Prostate gland (tissue), 2 donors: ENCODE results near the gene CEBPZOS. TPM values are rescaled to one million over a fixed set of nuclear protein-coding genes. Genes with fewer than 3 reads are reported as not detected.

Experiments used
- DNase-seq: peaks from one replicate; pipeline ENCODE4 v3.0.0-alpha.2; 2019; ENCODE audit warnings: low spot score
- H3K27ac ChIP-seq, 2 donors: fragments of 200-600 bp; sonication (generic); 2 replicates each; pipeline ENCODE4 v1.5.1; 2017 to 2019
- H3K27me3 ChIP-seq: fragments of 200-600 bp; sonication (generic); replicated peaks from 2 replicates; pipeline ENCODE4 v1.5.1; 2019; ENCODE audit not compliant: insufficient read depth
- H3K36me3 ChIP-seq, 2 donors: fragments of 200-600 bp; sonication (generic); 1 replicate in 1 of 2; 2 replicates in 1 of 2; pipeline versions ENCODE4 v1.5.1 to v1.8.1; 2017 to 2019
- H3K4me1 ChIP-seq: fragments of 200-600 bp; sonication (generic); replicated peaks from 2 replicates; pipeline ENCODE4 v1.5.1; 2019
- H3K4me3 ChIP-seq, 2 donors: fragments of 200-600 bp; sonication (generic); 2 replicates each; pipeline ENCODE4 v1.5.1; 2017 to 2019
- H3K9me3 ChIP-seq: fragments of 200-600 bp; sonication (generic); 2 replicates; pipeline ENCODE4 v1.5.1; 2017
- POLR2A ChIP-seq: fragments of 450-650 bp; IDR thresholded peaks from one replicate; pipeline ENCODE4 v1.6.1; 2016; ENCODE audit warnings: antibody characterized with exemption, mild to moderate bottlenecking
- POLR2AphosphoS5 ChIP-seq: sonication (generic); formaldehyde crosslinking; IDR thresholded peaks from one replicate; pipeline ENCODE4 v1.6.1; 2017; ENCODE audit warnings: antibody characterized with exemption
- WGBS: methylation state at CpG from one replicate; pipeline ENCODE4 v1.1.5; 2018; 5-methylcytosine and 5-hydroxymethylcytosine counted together
- intact Hi-C: fragments of 100-400 bp; cut with DNase I; formaldehyde crosslinking; loops from one replicate; pipeline ENCODE4 v1.14.2; 2022
- total RNA-seq, 2 donors: library from RNA; depleted of rRNA; stranded (reverse); fragments of >200 nt; gene quantifications; one replicate each; pipeline ENCODE4 v1.1.0, GENCODE V29; 2016
- TF ChIP-seq, protein P1 (sequence below), 4 experiments: fragments of 200-600 bp in 2 of 4; fragments of 450-650 bp in 2 of 4; sonication (generic) in 2 of 4; IDR thresholded peaks; 1 replicate in 3 of 4; 2 replicates in 1 of 4; pipeline ENCODE4 v1.5.1; 2016 to 2019; ENCODE audit warnings: antibody characterized with exemption in 4 of 4, mild to moderate bottlenecking in 2 of 4, moderate library complexity in 2 of 4

The CEBPZOS gene
- total RNA-seq, 2 donors from 2014 or later, result 24.3 to 45.2 TPM

DNA sequence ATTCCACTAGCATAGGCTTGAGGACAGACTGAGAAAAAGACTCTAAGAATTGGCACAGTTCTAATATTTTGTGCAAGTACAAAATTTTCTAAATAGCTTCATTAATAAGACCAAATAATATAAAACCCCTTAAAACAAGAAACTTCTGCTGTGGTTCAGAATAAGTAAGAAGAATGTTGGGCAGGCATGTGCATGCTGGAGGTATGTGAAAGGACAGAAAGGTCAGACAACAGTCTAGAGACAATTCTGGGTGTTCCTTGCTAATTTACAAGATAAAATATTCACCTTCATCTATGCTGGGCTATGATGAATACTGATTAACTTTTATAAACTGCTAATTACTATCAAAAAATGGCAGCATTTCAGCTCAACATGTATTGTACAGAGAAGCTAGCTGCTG lies 14.9 kb downstream of the CEBPZOS start:
- TF ChIP-seq, protein P1, sequence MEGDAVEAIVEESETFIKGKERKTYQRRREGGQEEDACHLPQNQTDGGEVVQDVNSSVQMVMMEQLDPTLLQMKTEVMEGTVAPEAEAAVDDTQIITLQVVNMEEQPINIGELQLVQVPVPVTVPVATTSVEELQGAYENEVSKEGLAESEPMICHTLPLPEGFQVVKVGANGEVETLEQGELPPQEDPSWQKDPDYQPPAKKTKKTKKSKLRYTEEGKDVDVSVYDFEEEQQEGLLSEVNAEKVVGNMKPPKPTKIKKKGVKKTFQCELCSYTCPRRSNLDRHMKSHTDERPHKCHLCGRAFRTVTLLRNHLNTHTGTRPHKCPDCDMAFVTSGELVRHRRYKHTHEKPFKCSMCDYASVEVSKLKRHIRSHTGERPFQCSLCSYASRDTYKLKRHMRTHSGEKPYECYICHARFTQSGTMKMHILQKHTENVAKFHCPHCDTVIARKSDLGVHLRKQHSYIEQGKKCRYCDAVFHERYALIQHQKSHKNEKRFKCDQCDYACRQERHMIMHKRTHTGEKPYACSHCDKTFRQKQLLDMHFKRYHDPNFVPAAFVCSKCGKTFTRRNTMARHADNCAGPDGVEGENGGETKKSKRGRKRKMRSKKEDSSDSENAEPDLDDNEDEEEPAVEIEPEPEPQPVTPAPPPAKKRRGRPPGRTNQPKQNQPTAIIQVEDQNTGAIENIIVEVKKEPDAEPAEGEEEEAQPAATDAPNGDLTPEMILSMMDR (IDR thresholded peaks at IDR 0.05), result no peak
- TF ChIP-seq POLR2AphosphoS5 (no peak), POLR2A (no peak)
- Histone ChIP-seq H3K27ac (no peak overlapping the region), H3K4me1 (no peaks in the 10 kb centered on the region), H3K27me3 (no peaks in the 10 kb centered on the region), H3K4me3 (no peak overlapping the region), H3K36me3 (peaks cover 0 to 5% of the 10 kb centered on the region in 2 donors), H3K9me3 (no peaks in the 10 kb centered on the region)
- no peak for DNase-seq
- intact Hi-C loops, result no loop called here

DNA sequence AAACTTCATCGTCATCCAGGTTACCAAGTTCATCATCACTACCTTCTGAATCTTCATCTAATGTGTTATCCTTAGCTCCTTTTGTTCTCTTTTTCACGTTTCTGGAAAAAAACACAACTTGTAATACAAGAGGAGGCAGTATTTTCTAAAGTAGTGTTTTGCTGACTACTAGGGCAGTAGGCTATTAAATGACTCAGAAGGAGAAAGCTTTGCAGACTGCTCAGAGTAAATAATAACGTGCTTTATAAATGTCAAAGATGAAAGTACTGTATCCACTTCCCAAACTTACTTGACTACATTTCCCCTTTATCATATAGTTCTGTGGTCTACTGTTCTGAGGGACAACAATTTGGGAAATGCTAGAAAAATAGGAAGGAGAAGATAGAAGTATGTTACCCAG lies 15.6 kb downstream of the CEBPZOS start:
- H3K4me1 ChIP-seq, result no peaks in the 10 kb centered on the region
- H3K27me3 ChIP-seq, result no peaks in the 10 kb centered on the region
- intact Hi-C loops, result no loop called here
- H3K36me3 ChIP-seq, result peaks cover 0 to 9% of the 10 kb centered on the region in 2 donors
- H3K4me3 ChIP-seq, result no peak overlapping the region
- WGBS, result 52% methylated on average over 3 of the region's 3 CpGs
- H3K27ac ChIP-seq, result no peak overlapping the region
- no peak for TF ChIP-seq POLR2A
- no peak for TF ChIP-seq POLR2AphosphoS5
- H3K9me3 ChIP-seq, result no peaks in the 10 kb centered on the region
- no peak for DNase-seq

DNA sequence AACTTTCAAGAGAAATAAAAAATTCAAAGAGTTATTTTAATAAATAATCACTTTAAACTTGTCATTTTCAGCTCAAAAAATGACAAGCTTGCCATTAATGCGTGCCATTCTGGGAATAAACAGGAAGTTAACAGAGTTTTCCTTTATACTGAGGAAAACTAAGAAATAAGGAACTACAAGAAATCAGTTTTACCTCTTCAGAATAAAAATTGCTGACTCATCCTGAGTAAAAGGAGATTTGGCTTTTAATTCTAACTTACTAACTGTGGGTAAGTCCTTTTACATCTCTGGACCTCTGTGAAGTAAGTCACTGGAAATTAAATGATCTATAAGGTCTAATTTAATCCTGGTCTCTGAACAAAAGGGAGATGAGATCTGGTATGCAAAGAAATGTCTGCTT lies 19.0 kb downstream of the CEBPZOS start:
- Histone ChIP-seq H3K36me3 (peaks cover 0 to 8% of the 10 kb centered on the region in 2 donors), H3K4me3 (no peak overlapping the region), H3K9me3 (no peaks in the 10 kb centered on the region), H3K4me1 (no peaks in the 10 kb centered on the region), H3K27ac (no peak overlapping the region), H3K27me3 (no peaks in the 10 kb centered on the region)
- intact Hi-C loops, result no loop called here
- DNase-seq, result no peak
- 84% methylated on average over 1 of the region's 1 CpG for WGBS
- TF ChIP-seq, protein P1 (IDR thresholded peaks at IDR 0.05), result no peak
- TF ChIP-seq POLR2A (no peak), POLR2AphosphoS5 (no peak)

DNA sequence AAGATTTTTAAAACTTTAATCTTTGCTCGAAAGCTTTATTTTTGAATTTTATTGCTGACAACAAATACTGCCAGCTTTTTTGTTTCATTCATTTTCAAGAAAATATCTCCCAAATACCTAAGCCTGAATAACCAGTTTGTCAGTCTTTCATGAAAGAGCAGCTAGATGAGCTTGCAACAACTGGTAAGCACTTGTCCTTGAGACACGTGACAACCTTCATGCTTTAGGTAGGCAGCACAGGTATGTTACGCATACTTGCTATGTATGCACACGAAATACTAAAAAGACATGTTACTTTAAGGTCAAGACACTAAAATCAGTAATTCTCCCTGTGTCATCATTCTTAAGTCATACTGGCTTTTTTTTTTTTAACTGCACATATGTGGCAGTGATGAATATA lies 22.8 kb downstream of the CEBPZOS start:
- intact Hi-C loops, result no loop called here
- TF ChIP-seq POLR2AphosphoS5 (peak; percentile 62), POLR2A (no peak)
- TF ChIP-seq, protein P1 (IDR thresholded peaks at IDR 0.05), result no peak
- H3K27me3 ChIP-seq, result no peaks in the 10 kb centered on the region
- no peak overlapping the region for H3K27ac ChIP-seq
- H3K9me3 ChIP-seq, result no peaks in the 10 kb centered on the region
- no peaks in the 10 kb centered on the region for H3K4me1 ChIP-seq
- peak; percentile 49 for DNase-seq
- no peak overlapping the region for H3K4me3 ChIP-seq
- H3K36me3 ChIP-seq, result peaks cover 0 to 8% of the 10 kb centered on the region in 2 donors
- WGBS, result 52% methylated on average over 4 of the region's 4 CpGs

DNA sequence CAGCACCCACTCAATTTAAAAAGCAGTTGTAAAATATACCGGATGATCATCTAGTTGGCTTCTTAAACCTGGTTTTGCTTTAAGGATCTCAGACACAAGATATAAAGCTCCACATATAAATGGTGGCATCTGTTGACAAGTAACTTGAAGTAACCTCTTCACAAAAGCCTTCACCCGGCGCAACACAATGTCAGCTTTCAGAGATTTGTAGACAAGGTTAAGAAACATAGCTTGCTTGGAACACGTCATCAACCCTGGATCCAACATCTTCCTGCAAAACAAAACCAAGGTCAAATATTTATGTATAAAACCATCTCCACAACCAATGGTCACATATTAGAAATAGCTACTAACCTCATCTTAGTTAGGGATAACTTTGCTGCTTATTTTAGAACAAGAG lies 26.8 kb downstream of the CEBPZOS start:
- TF ChIP-seq, protein P1 (IDR thresholded peaks at IDR 0.05), result no peak
- TF ChIP-seq POLR2A, result no peak
- no peak for TF ChIP-seq POLR2AphosphoS5
- no peak for DNase-seq
- 94% methylated on average over 4 of the region's 4 CpGs for WGBS
- Histone ChIP-seq H3K4me3 (no peak overlapping the region), H3K4me1 (no peaks in the 10 kb centered on the region), H3K27ac (no peak overlapping the region), H3K27me3 (no peaks in the 10 kb centered on the region), H3K36me3 (peaks cover 0 to 2% of the 10 kb centered on the region in 2 donors), H3K9me3 (no peaks in the 10 kb centered on the region)
- intact Hi-C loops, result no loop called here
